GM12873 (cell line): Measurements from ENCODE around the gene SMYD1.

Source experiments
- CTCF ChIP-seq: IDR thresholded peaks from 2 replicates; pipeline ENCODE4 v1.5.1; 2012; ENCODE audit warnings: low read depth, mild to moderate bottlenecking, moderate library complexity, low read length, control low read depth; ENCODE audit not compliant: insufficient read depth; ENCODE audit errors: missing control alignments

The SMYD1 gene

GRCh38 chr2:88136817-88137216 lies 69.2 kb downstream of the SMYD1 start:
- TF ChIP-seq CTCF: no peak

GRCh38 chr2:88137833-88138232 lies 70.2 kb downstream of the SMYD1 start:
- TF ChIP-seq CTCF: no peak

- no peak for TF ChIP-seq CTCF
These were observed 71.6 kb downstream of the SMYD1 start for GRCh38 chr2:88139203-88139702.

- TF ChIP-seq CTCF: no peak
These were observed 72.2 kb downstream of the SMYD1 start for GRCh38 chr2:88139804-88140203.

GRCh38 chr2:88141952-88142351 lies 74.3 kb downstream of the SMYD1 start:
- no peak for TF ChIP-seq CTCF

GRCh38 chr2:88144271-88144670 lies 76.6 kb downstream of the SMYD1 start:
- TF ChIP-seq CTCF: no peak

- TF ChIP-seq CTCF: no peak
These were observed 77.4 kb downstream of the SMYD1 start for GRCh38 chr2:88144914-88145497.
